Esophagus squamous epithelium (tissue), 5 donors: ENCODE results near the gene DSE. TPM values are rescaled to one million over a fixed set of nuclear protein-coding genes. Genes with fewer than 3 reads are reported as not detected.

Experiments used
- DNase-seq: peaks from one replicate; lab custom pipeline; 2025; lab: John Stamatoyannopoulos, UW
- H3K27ac ChIP-seq, 4 donors: fragments of 200-600 bp; sonication (generic); one replicate each; pipeline ENCODE4 v1.5.1; 2016 to 2019; ENCODE audit warnings: mild to moderate bottlenecking in 1 of 4
- H3K27me3 ChIP-seq, 4 donors: fragments of 200-600 bp; sonication (generic); 1 replicate in 3 of 4; 2 replicates in 1 of 4; pipeline versions ENCODE4 v1.5.1 to v1.6.0; 2017 to 2021; ENCODE audit warnings: antibody characterized with exemption in 1 of 4
- H3K36me3 ChIP-seq, 3 donors: fragments of 200-600 bp; sonication (generic); one replicate each; pipeline ENCODE4 v1.5.1; 2016 to 2019
- H3K4me1 ChIP-seq, 3 donors: fragments of 200-600 bp; sonication (generic); one replicate each; pipeline ENCODE4 v1.5.1; 2017 to 2019
- H3K4me3 ChIP-seq, 4 donors: fragments of 200-600 bp; sonication (generic); 1 replicate in 3 of 4; 2 replicates in 1 of 4; pipeline ENCODE4 v1.5.1; 2016 to 2019; ENCODE audit warnings: mild to moderate bottlenecking in 2 of 4, moderate library complexity in 1 of 4
- H3K9me3 ChIP-seq, 3 donors: fragments of 200-600 bp; sonication (generic); one replicate each; pipeline ENCODE4 v1.5.1; 2016 to 2019
- POLR2A ChIP-seq, 4 donors: fragments of 450-650 bp; IDR thresholded peaks; one replicate each; pipeline ENCODE4 v1.6.1; 2017; ENCODE audit warnings: antibody characterized with exemption in 4 of 4, mild to moderate bottlenecking in 4 of 4, moderate library complexity in 3 of 4
- WGBS, 2 donors: methylation state at CpG; one replicate each; pipeline ENCODE4 v1.1.5; 2018; 5-methylcytosine and 5-hydroxymethylcytosine counted together
- intact Hi-C: fragments of 100-400 bp; cut with DNase I; formaldehyde crosslinking; loops from one replicate; pipeline ENCODE4 v1.15.0; 2022
- total RNA-seq, 4 donors: library from RNA; depleted of rRNA; stranded (reverse); fragments of >200 nt; gene quantifications; one replicate each; pipeline ENCODE4 v1.1.0, GENCODE V29; 2016
- TF ChIP-seq, protein P1 (sequence below), 6 experiments: fragments of 450-650 bp in 4 of 6; fragments of 200-600 bp in 2 of 6; sonication (generic) in 2 of 6; IDR thresholded peaks; one replicate each; pipeline ENCODE4 v1.5.1; 2016 to 2019; ENCODE audit warnings: antibody characterized with exemption in 6 of 6, mild to moderate bottlenecking in 4 of 6, moderate library complexity in 4 of 6
- donor health status: DM: yes; HTN: yes; CAD: no.

Gene DSE
- total RNA-seq, 4 donors from 2014 or later: 11.6 to 36.4 (median 33.3) TPM

- H3K27ac ChIP-seq: peak overlapping the region in 1 of 4 donors; percentile 6
- H3K4me3 ChIP-seq: no peak overlapping the region
- no peak for TF ChIP-seq POLR2A (IDR thresholded peaks at IDR 0.05)
- TF ChIP-seq, protein P1, sequence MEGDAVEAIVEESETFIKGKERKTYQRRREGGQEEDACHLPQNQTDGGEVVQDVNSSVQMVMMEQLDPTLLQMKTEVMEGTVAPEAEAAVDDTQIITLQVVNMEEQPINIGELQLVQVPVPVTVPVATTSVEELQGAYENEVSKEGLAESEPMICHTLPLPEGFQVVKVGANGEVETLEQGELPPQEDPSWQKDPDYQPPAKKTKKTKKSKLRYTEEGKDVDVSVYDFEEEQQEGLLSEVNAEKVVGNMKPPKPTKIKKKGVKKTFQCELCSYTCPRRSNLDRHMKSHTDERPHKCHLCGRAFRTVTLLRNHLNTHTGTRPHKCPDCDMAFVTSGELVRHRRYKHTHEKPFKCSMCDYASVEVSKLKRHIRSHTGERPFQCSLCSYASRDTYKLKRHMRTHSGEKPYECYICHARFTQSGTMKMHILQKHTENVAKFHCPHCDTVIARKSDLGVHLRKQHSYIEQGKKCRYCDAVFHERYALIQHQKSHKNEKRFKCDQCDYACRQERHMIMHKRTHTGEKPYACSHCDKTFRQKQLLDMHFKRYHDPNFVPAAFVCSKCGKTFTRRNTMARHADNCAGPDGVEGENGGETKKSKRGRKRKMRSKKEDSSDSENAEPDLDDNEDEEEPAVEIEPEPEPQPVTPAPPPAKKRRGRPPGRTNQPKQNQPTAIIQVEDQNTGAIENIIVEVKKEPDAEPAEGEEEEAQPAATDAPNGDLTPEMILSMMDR (IDR thresholded peaks at IDR 0.05): no peak
- intact Hi-C loops: no loop called here
- no peak for DNase-seq
- H3K27me3 ChIP-seq: no peaks in the 10 kb centered on the region
- H3K36me3 ChIP-seq: no peaks in the 10 kb centered on the region
- no peaks in the 10 kb centered on the region for H3K9me3 ChIP-seq
- 36 to 43% methylated on average over 9 of the region's 9 CpGs for WGBS, 2 donors
- H3K4me1 ChIP-seq: peaks cover 0 to 14% (median 8%) of the 10 kb centered on the region in 3 donors
Measured at GRCh38 chr6:116450769-116451740, 80.3 kb downstream of the DSE start.

- Histone ChIP-seq H3K4me1 (peaks cover 0 to 14% (median 8%) of the 10 kb centered on the region in 3 donors), H3K36me3 (no peaks in the 10 kb centered on the region), H3K27ac (no peak overlapping the region), H3K4me3 (no peak overlapping the region), H3K27me3 (no peaks in the 10 kb centered on the region), H3K9me3 (no peaks in the 10 kb centered on the region)
- intact Hi-C loops: no loop called here
- TF ChIP-seq, protein P1 (IDR thresholded peaks at IDR 0.05): no peak
- DNase-seq: no peak
Measured at GRCh38 chr6:116451916-116452315, 81.2 kb downstream of the DSE start.

DNA sequence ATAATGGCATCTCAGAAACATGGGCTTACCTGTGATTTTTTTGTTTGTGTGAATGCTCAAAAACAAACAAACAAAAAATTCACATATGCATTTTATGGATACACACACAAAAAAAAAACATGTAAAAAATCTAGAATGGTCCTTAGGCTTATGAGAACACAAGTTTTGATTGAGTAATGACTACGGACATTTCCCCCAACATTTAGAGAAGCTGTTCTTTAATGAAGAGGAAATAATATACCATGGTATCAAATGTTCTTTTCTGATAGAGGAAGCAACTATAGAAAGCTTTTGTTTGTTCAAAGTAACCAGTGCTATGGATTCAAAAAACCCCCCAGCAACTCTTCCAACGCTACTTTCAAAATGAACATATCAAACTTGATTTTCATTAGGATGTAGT, 81.8 kb downstream of the DSE start:
- Histone ChIP-seq H3K27ac (no peak overlapping the region), H3K9me3 (no peaks in the 10 kb centered on the region), H3K27me3 (no peaks in the 10 kb centered on the region), H3K4me3 (no peak overlapping the region), H3K36me3 (no peaks in the 10 kb centered on the region), H3K4me1 (peaks cover 0 to 14% (median 8%) of the 10 kb centered on the region in 3 donors)
- intact Hi-C loops: no loop called here
- WGBS, 2 donors: 80 to 88% methylated on average over 2 of the region's 2 CpGs
- TF ChIP-seq POLR2A (IDR thresholded peaks at IDR 0.05): no peak
- TF ChIP-seq, protein P1 (IDR thresholded peaks at IDR 0.05): no peak
- no peak for DNase-seq

DNA sequence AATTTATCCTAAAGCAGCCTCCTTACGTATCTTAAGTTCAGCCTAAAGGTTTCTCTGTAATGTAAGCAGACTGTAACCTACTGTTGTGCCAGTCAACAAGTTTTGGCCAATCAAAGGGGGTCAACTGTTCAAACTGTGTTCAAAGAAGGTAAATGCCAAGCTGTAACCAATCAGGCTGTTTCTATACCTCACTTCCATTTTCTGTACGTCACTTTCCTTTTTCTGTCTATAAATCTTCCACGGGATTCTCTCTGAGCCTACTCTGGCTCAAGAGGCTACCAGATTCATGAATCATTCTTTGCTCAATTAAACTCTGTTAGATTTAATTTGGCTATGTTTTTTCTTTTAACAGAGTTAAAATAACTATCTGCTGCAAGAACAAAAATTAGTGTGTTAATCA, 85.4 kb downstream of the DSE start:
- no peak overlapping the region for H3K4me3 ChIP-seq
- no peaks in the 10 kb centered on the region for H3K36me3 ChIP-seq
- TF ChIP-seq POLR2A (IDR thresholded peaks at IDR 0.05): no peak
- TF ChIP-seq, protein P1 (IDR thresholded peaks at IDR 0.05): no peak
- H3K9me3 ChIP-seq: no peaks in the 10 kb centered on the region
- intact Hi-C loops: no loop called here
- H3K27ac ChIP-seq: no peak overlapping the region
- no peak for DNase-seq
- 85 to 86% methylated on average over 3 of the region's 3 CpGs for WGBS, 2 donors
- H3K4me1 ChIP-seq: peaks cover 0 to 4% (median 3%) of the 10 kb centered on the region in 3 donors
- peaks cover 0 to 19% (median 0%) of the 10 kb centered on the region in 4 donors for H3K27me3 ChIP-seq

GRCh38 chr6:116456927-116457326, 86.2 kb downstream of the DSE start:
- Histone ChIP-seq H3K27ac (no peak overlapping the region), H3K4me3 (no peak overlapping the region), H3K27me3 (peaks cover 0 to 27% (median 0%) of the 10 kb centered on the region in 4 donors), H3K4me1 (peaks cover 0 to 5% (median 0%) of the 10 kb centered on the region in 3 donors), H3K9me3 (no peaks in the 10 kb centered on the region), H3K36me3 (no peaks in the 10 kb centered on the region)
- intact Hi-C loops: no loop called here
- TF ChIP-seq POLR2A (IDR thresholded peaks at IDR 0.05): no peak
- TF ChIP-seq, protein P1 (IDR thresholded peaks at IDR 0.05): no peak
- DNase-seq: no peak
- WGBS, 2 donors: 72 to 81% methylated on average over 2 of the region's 2 CpGs
